Left lobe of liver (tissue), 2 donors: ENCODE results near the gene TNNI3. TPM values are rescaled to one million over a fixed set of nuclear protein-coding genes. Genes with fewer than 3 reads are reported as not detected.
"Not testable (repeated sequence)": the region's sequence is repeated elsewhere in the genome, so short reads cannot be mapped to it uniquely, and the experiment has no call there.

ENCODE experiments used
- ATAC-seq: fragments of 200-7000 bp; cut with Tn5 transposase; one replicate; pipeline ENCODE4 v1.9.1; 2020; ENCODE audit warnings: mild to moderate bottlenecking, moderate library complexity
- DNase-seq: peaks from one replicate; pipeline ENCODE4 v3.0.0-alpha.2; 2020; ENCODE audit warnings: low spot score
- total RNA-seq: library from RNA; stranded (reverse); gene quantifications from one replicate; pipeline ENCODE4 v1.2.1, GENCODE V29; 2021
- donor health status: DM: no; HTN: no; CAD: no; lungs with moderate emphysema.
- donor health status: DM: no; HTN: yes; CAD: no.

The TNNI3 gene
- not detected for total RNA-seq

GRCh38 chr19:55157064-55157908 lies at the start of gene TNNI3:
TSS of gene TNNI3 (minus strand) at chr19:55157732. CDS start at chr19:55157589, 143 bp downstream.
- no peak for ATAC-seq
- DNase-seq, result no peak

DNA sequence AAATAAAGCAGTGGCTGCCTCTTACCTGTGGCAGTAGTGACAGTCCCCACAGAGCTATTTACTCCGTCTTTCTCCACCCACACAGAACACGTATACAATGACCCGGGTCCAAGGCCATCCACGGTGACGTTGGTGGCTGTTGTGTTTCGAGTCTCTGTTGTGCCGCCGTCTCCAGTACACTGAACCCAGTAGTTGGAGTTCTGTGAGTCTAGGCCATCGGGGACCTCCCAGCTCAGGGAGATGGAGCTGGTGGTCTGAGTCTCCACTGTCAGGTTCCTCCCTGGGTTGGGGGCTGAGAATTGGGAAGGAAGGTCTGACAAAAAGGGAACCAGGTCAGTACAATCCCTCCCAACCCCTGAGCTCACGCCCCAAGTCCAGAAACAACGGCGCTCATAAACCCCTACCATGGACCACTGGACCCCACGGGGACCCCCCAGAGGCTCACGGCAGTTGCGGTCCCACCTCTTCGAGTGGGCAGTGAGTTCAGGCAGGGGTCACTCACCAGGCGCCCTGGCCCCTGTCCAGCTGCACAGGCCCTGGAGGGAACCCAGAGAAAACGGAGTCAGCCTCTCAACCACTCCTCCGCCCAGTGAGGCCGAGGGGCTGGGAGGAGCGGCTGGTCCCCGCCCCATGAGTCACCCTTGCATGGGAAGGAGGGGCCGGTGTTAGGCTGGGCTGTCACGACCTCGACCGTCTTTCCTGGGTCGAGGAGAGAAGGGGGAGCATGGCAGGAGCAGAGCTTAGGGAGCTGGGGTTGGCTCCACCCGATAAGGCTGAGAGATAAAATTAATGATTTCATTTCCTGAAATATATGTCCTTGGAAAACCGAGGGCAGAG lies 49.4 kb upstream of the TNNI3 start:
- DNase-seq (peak; percentile 85), ATAC-seq (peak; percentile 96)

DNA sequence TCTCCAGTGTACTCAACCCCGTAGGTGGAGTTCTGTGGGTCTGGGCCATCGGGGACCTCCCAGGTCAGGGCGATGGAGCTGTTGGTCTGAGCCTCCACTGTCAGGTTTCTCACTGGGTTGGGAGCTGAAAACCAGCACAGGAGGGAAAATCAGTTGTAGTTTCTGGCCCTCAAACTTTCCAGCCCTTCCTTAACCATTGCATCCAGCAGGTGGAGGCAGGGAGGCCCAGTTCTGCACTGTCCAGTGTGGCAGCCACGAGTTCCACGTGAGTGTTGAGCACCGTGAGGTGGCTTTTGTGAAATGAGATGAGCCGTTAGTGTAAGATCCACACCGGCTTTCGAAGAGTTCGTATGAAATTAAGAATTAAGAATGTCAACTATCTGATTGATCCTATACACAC lies 44.7 kb upstream of the TNNI3 start:
- not testable (repeated sequence) for DNase-seq, ATAC-seq

GRCh38 chr19:55199620-55200204 lies 42.2 kb upstream of the TNNI3 start:
- ATAC-seq, result no peak
- no peak for DNase-seq

- no peak for DNase-seq
Measured at GRCh38 chr19:55198651-55199050, 41.1 kb upstream of the TNNI3 start.

DNA sequence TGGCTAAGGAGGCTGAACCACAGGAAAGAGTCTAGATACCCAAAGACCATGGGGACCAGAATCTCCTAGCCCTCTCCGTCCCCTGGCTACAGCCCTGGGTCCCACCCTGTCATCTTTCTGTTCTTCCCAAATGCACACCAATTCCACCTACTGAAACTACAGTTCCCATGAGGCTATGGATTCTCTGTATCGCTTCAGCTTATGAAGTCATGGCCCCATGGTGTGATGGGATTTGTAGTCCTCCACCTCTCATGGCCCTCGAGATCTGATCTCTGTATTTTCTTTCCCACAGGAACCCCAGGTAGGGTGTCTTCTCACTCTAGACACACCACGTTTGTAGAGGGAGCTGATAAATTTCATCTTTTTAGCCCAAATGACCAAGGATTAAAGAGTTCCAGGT lies 40.0 kb upstream of the TNNI3 start:
- ATAC-seq (peak; percentile 44), DNase-seq (no peak)

More at GRCh38 chr19:55198651-55199050, 41.1 kb upstream of the TNNI3 start:
- ATAC-seq, result no peak

GRCh38 chr19:55196803-55197202 lies 39.3 kb upstream of the TNNI3 start:
- no peak for ATAC-seq

GRCh38 chr19:55193481-55193880 lies 35.9 kb upstream of the TNNI3 start:
- DNase-seq, result no peak
- no peak for ATAC-seq

More at GRCh38 chr19:55196803-55197202, 39.3 kb upstream of the TNNI3 start:
- DNase-seq, result no peak

GRCh38 chr19:55189403-55189835 lies 31.9 kb upstream of the TNNI3 start:
- no peak for ATAC-seq
- no peak for DNase-seq

GRCh38 chr19:55188625-55189024 lies 31.1 kb upstream of the TNNI3 start:
- no peak for DNase-seq
- no peak for ATAC-seq

GRCh38 chr19:55186080-55186479 lies 28.5 kb upstream of the TNNI3 start:
- no peak for ATAC-seq

DNA sequence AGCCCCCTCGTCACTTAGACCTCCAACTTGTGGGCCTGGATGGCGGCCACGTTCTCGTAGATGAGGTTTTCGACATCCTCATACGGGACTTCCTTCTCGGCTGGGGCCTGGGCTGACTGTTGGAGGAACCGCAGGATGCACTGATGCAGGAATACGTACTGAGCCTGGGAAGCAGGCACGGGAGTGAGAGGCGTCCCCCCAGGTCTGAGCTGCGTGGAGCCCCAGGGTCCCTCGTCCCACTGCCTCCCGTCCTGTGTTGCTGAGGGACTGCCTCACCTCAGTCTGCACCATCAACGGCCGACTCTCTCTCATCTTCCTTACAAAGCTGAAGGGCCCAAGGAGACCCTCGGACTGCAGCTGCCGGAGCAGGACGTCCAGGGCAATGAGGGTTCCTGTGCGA lies 24.2 kb upstream of the TNNI3 start:
- no peak for DNase-seq
- no peak for ATAC-seq

More at GRCh38 chr19:55186080-55186479, 28.5 kb upstream of the TNNI3 start:
- DNase-seq, result no peak

- ATAC-seq (peak; percentile 83), DNase-seq (no peak)
Measured at GRCh38 chr19:55179606-55180484, 22.3 kb upstream of the TNNI3 start, which contains the start of gene SYT5. TSS of gene SYT5 (minus strand) at chr19:55180289. CDS start at chr19:55179041, 1,248 bp downstream.

- DNase-seq (peak; percentile 52), ATAC-seq (peak; percentile 80)
Measured at GRCh38 chr19:55178781-55179599, 21.5 kb upstream of the TNNI3 start.

GRCh38 chr19:55176076-55176475 lies 18.5 kb upstream of the TNNI3 start:
- DNase-seq (no peak), ATAC-seq (no peak)

DNA sequence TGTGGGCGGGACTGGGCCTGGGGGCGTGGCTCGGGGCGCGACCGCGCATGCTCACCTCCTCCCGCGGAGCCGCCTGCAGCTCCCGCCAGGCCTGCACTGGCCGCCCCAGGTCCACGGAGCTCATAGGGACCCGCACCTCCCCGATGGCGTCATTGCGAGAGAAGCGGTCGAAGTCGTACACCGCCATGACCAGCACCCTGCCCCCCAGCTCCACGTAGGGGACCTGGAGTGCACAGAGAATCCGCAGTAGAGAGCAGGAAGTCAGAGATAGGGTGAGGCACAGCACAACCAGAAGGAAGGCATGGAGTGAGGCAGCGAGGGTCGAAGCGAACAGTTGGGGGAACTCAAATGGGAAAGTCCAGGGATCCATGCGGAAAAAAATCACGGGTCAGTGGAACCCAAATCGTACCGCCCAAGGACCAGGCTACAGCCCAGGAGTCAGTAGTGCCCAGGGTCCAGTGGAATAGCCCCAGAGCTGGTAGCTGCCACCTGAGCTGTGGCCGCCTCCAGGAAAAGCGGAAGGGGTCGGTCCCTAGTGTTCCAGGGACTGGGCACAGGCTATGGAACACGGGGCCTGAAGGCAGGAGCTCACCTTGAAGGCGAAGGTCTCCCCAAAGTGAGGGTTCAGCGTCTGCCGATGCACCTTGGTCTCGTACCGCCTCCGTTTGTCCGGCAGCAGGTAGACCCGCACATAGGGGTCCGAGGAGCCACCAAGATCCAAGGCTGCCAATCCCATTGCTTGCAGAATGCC lies 17.8 kb upstream of the TNNI3 start:
- DNase-seq (no peak), ATAC-seq (no peak)

DNA sequence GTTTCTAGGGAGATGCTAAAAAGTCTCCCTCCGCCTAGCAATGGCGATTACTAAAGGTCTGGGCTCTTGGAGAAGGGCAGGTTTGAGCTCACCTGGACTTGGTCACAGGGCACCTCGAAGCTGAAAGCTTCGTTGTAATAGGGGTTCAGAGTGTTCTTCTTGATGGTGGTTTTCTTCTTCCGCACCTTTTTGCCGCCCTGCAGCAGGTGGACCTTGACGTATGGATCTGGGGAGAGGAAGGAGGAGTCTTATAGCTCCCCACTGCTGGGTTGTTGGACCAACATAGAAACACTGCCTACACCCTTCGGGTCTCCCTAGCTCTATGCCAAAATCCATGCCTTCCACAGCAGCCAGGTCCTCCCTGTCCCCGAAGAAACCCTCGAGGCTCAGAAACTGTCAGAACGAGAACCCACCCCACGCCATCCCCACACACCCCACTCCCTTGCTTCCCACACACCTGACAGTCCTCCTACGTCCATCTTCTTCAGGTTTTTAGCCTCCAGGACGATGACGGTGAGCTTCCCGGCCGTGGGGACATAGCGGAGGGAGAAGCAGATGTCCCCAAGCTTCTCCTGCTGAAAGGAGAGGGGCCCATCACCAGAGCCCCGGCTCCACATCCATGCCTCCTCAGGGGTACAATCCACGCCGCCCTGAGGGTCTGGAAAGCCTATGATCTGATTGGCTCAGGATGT lies 17.0 kb upstream of the TNNI3 start:
- ATAC-seq (no peak), DNase-seq (no peak)
